ENCODE data around the gene IRS1. TPM values are rescaled to one million over a fixed set of nuclear protein-coding genes. Genes with fewer than 3 reads are reported as not detected.

The IRS1 gene
- total and polyA plus RNA-seq, 8 donors = 13.3 to 43.5 (median 34.7) TPM

DNA sequence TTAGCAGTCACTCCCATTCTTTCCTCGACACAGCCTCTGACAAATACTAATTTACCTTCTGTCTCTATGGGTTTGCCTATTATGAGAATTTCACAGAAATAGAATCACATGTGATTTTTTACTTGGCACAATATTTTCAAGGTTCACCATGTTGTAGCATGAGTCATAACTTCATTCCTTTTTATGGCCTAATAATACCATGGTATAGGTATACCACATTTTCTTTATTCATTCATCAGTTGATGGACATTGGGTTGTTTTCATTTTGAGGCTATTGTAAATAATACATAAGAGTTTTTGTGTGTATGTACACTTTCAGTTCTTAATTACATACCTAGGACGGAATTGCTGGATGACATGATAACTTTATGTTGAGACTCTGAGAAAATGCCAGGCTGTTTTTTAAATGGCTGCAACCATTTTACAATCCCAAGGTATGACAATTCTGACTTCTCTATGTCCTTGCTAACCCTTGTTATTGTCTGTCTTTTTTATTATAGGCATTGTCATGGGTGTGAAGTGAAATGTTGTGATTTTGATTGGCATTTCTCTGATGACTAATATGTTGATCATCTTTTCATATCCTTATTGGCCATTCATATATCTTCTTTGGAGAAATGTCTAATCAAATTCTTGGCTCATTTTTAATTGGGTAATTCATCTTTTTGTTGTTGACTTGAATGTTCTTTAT lies 87.9 kb downstream of the IRS1 start:
- Histone ChIP-seq H3K4me3 (no peak overlapping the region), H3K27ac (no peak overlapping the region), H3K27me3 (no peaks in the 10 kb centered on the region), H3K4me1 (no peaks in the 10 kb centered on the region), H3K36me3 (no peaks in the 10 kb centered on the region), H3K9me3 (no peaks in the 10 kb centered on the region)
- no peak for DNase-seq
- no peak for ATAC-seq
- intact Hi-C loops (cut with DNase I) = no loop called here
- TF ChIP-seq, protein P1, sequence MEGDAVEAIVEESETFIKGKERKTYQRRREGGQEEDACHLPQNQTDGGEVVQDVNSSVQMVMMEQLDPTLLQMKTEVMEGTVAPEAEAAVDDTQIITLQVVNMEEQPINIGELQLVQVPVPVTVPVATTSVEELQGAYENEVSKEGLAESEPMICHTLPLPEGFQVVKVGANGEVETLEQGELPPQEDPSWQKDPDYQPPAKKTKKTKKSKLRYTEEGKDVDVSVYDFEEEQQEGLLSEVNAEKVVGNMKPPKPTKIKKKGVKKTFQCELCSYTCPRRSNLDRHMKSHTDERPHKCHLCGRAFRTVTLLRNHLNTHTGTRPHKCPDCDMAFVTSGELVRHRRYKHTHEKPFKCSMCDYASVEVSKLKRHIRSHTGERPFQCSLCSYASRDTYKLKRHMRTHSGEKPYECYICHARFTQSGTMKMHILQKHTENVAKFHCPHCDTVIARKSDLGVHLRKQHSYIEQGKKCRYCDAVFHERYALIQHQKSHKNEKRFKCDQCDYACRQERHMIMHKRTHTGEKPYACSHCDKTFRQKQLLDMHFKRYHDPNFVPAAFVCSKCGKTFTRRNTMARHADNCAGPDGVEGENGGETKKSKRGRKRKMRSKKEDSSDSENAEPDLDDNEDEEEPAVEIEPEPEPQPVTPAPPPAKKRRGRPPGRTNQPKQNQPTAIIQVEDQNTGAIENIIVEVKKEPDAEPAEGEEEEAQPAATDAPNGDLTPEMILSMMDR (IDR thresholded peaks at IDR 0.05) = no peak

DNA sequence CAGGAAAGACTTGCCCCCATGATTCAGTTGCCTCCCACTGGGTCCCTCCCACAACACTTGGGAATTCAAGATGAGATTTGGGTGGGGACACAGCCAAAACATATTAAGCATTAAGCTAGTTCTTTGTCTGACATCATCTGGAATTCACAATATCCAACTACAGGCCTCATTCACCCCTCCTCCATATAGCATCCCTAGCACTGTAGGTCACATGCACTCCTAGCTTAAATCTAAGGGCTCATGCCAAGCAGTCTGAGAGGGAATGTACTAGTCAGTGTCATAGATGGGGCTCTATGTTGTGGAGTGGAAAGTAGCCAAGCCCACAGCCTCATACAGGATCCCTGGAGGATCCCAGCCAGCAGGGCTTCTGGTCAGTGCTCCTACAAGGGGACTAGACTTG lies 92.1 kb downstream of the IRS1 start:
- Histone ChIP-seq H3K36me3 (no peaks in the 10 kb centered on the region), H3K9me3 (no peaks in the 10 kb centered on the region), H3K4me1 (no peaks in the 10 kb centered on the region), H3K4me3 (no peak overlapping the region), H3K27me3 (no peaks in the 10 kb centered on the region), H3K27ac (no peak overlapping the region)
- TF ChIP-seq, protein P1 (IDR thresholded peaks at IDR 0.05) = no peak
- intact Hi-C loops (cut with DNase I) = no loop called here
- DNase-seq (no peak), ATAC-seq (no peak)

DNA sequence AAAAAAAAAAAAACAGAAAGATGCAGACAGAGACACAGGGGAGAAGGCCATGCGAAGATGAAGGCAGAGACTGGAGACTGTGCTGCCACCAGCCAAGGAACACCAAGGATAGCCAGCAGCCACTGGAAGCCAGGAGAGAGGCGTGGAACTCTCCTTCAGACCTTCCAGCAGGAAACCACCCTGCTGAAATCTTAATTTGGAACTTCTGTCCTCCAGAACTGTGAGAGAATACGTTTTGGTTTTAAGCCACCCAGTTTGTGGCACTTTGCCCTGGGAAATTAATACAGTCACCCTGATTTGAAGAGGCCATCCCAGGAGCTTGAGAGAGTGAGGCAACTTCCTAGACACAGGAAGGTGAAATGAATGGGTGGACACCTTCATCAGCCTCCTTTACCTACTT lies 93.7 kb downstream of the IRS1 start:
- intact Hi-C loops (cut with DNase I) = no loop called here
- Histone ChIP-seq H3K36me3 (no peaks in the 10 kb centered on the region), H3K9me3 (no peaks in the 10 kb centered on the region), H3K4me1 (no peaks in the 10 kb centered on the region), H3K27me3 (no peaks in the 10 kb centered on the region), H3K27ac (no peak overlapping the region), H3K4me3 (no peak overlapping the region)
- DNase-seq = no peak
- TF ChIP-seq, protein P1 (IDR thresholded peaks at IDR 0.05) = no peak
- no peak for ATAC-seq

DNA sequence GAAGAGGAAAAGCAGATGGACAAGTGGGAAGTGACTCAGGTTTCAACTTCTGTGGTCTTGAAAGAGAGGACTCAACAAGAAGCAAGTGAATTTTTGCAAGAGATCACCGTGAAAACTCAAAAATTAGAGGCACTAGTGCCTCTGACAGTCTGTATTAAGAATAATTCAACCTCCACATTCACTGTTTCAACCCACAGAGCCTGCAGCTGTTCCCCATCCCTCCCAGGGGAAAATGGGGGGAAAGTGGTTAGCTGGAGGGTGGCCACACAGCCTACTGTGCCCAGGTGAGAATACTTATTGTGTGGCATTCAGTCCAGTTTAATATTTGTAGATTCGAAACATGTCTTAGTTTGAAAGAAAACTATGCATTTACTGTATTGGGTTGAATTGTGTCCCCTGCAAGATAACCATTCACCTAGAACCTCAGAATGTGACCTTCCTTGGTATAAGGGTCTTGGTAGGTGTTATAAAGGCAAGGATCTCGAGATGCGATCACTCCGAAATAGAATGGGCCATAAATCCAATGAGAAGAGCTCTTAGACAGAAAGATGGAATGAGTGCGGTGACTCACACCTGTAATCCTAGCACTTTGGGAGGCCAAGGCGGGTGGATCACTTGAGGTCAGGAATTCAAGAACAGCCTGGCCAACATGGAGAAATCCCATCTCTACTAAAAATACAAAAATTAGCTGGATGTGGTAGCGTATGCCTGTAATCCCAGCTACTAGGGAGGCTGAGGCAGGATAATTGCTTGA lies 94.3 kb downstream of the IRS1 start:
- H3K27me3 ChIP-seq = no peaks in the 10 kb centered on the region
- no peaks in the 10 kb centered on the region for H3K36me3 ChIP-seq
- ATAC-seq (no peak), DNase-seq (no peak)
- H3K27ac ChIP-seq = no peak overlapping the region
- no peaks in the 10 kb centered on the region for H3K9me3 ChIP-seq
- no peak overlapping the region for H3K4me3 ChIP-seq
- TF ChIP-seq, protein P1 (IDR thresholded peaks at IDR 0.05) = no peak
- no peaks in the 10 kb centered on the region for H3K4me1 ChIP-seq
- intact Hi-C loops (cut with DNase I) = no loop called here

DNA sequence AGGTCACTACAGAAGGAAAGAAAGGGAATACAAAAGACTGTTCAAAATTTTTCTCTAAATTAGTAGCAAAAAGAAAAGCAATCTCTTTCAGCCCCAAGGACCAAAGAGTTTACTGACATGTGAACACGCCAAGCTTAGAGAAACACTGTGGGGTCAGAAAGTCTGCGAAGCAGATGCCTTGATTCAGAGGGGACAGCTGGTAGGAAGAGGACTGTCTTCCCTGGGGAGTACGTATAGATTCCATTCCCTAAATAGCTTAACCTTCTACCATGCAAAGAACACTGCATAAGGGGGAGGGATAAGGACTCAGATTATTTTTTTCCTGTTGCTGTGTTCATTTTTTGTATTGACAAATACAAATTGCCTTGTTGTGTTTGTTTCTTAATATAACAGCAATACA lies 96.1 kb downstream of the IRS1 start:
- H3K27me3 ChIP-seq = no peaks in the 10 kb centered on the region
- no peak for ATAC-seq
- TF ChIP-seq, protein P1 (IDR thresholded peaks at IDR 0.05) = no peak
- no peaks in the 10 kb centered on the region for H3K9me3 ChIP-seq
- H3K4me1 ChIP-seq = no peaks in the 10 kb centered on the region
- H3K36me3 ChIP-seq = no peaks in the 10 kb centered on the region
- H3K4me3 ChIP-seq = no peak overlapping the region
- H3K27ac ChIP-seq = no peak overlapping the region
- no peak for DNase-seq
- intact Hi-C loops (cut with DNase I) = no loop called here
